Measurements from ENCODE around the gene FRMD5.

GRCh38 chr15:43821505-43821904 is 373.6 kb downstream of the FRMD5 start:
- TF ChIP-seq, protein P1, sequence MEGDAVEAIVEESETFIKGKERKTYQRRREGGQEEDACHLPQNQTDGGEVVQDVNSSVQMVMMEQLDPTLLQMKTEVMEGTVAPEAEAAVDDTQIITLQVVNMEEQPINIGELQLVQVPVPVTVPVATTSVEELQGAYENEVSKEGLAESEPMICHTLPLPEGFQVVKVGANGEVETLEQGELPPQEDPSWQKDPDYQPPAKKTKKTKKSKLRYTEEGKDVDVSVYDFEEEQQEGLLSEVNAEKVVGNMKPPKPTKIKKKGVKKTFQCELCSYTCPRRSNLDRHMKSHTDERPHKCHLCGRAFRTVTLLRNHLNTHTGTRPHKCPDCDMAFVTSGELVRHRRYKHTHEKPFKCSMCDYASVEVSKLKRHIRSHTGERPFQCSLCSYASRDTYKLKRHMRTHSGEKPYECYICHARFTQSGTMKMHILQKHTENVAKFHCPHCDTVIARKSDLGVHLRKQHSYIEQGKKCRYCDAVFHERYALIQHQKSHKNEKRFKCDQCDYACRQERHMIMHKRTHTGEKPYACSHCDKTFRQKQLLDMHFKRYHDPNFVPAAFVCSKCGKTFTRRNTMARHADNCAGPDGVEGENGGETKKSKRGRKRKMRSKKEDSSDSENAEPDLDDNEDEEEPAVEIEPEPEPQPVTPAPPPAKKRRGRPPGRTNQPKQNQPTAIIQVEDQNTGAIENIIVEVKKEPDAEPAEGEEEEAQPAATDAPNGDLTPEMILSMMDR (IDR thresholded peaks at IDR 0.05), result no peak
- no peak for TF ChIP-seq ZFX (IDR thresholded peaks at IDR 0.05; ENCODE audit: borderline replicate concordance)
